Suppressor macrophage (primary cell): Measurements from ENCODE around the gene EFCAB13.

Experiments used
- DNase-seq, 4 experiments: peaks; one replicate each; pipeline ENCODE4 v3.0.0-alpha.2; 2020 to 2022
- total RNA-seq, 17 experiments: gene quantifications; one replicate each; lab custom pipeline; 2026; ENCODE audit warnings: mixed read lengths in 6 of 17, inconsistent platforms in 3 of 17; lab: John Stamatoyannopoulos, UW

The EFCAB13 gene, protein sequence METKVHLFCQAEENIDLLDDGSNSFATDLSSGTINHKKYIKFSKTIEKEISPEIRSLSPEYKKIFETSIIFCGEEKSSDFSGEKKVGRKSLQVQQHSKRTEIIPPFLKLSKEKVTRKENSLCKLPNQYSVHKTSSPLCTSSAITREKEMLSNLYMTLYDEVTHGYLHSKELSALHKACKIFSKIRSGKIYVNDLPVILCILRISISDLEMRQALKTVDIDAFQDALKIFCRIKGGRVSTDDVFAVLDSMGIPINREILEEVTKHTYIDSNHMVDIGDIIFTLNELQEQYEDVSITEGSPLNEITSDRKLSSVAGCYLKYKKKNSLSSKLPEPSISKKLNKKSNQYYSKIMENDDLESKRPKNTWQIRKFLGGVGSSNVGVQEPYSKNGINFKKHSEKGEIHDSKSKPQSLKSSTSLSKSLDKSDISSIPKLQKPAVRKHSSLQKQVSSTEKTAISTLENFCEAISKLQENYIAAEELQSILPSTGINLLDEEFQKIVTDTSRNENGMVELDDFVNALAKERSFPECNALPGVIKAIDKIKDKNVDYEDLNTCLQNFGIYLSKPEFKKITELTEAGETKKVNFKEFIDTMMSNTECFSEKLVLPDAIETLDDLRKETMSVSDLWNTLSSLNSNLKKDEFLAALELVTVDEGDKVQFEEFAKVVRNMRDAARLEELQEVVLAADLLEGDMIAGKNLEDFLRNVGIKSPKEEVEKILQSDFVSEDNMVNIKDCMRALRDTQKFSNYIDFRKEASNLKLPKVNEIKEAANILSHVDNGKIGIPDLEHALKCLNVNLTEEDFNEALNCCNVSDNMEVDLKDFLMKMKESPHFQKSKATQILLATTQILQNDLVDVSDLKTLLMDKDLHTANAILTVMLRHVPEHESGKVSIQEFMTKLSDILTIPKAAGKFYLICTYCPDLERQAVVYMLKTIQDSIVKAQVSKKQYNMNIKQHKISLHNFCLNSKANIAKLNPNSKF
- 0 to 13.6 (median 2.3) reads per million in 17 experiments for total RNA-seq

DNA sequence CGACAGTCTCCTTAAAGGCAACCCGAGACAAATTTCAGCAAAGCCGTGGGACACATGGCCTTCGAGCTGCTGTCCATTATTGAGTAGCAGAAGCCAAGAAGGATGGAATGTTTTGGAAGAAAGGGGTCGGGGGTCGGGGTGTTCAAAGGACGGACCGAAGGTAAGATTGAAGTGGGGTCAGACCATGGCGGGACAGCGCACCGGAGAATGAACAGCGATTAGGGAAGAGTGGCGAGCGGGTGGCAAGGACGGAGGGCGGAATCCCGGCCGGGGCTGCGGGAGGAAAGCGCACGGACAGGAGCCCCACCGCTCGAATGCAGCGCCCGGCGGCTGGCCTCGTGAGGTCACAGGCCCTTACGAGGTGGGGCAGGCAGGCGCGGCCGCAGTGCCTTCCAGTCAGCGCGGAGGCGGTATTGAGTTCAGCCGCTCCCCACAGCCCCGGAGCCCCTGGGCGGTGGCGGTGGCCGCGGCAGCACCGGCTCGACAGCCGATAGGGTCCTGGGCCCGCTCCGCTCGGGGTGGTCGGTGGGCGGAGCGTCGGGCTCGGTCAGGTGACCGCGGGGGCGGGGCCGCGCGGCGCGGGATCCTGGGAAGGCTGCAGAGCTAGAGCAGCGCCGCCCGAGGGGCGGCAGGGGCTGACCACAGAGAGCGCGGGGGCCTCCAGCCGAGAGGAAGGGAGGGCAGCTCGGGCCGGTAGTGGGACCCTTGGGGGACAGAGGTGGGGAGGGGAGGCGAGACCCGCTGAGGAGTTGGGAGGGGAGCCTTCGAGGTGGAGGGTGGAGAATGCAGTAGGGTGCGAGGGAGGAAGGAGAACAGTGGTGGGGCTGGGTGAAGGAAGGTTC, at the start of gene EFCAB13:
Gene EFCAB13, plus strand, starts transcription at position 574 of the 842 bp plus-strand sequence. CDS start 4,399 bp downstream, outside the sequence.
- DNase-seq: peak; percentile 81 to 96 (median 90)

GRCh38 chr17:47274319-47275069, 49.3 kb upstream of the EFCAB13 start:
- no peak for DNase-seq

- no peak for DNase-seq
These were observed 48.3 kb upstream of the EFCAB13 start for GRCh38 chr17:47275245-47275984.

GRCh38 chr17:47276444-47276843, 47.3 kb upstream of the EFCAB13 start:
- DNase-seq: no peak

- peak in 2 of 4 experiments; percentile 11 to 16 for DNase-seq
These were observed 46.9 kb upstream of the EFCAB13 start for GRCh38 chr17:47276868-47277267.

DNA sequence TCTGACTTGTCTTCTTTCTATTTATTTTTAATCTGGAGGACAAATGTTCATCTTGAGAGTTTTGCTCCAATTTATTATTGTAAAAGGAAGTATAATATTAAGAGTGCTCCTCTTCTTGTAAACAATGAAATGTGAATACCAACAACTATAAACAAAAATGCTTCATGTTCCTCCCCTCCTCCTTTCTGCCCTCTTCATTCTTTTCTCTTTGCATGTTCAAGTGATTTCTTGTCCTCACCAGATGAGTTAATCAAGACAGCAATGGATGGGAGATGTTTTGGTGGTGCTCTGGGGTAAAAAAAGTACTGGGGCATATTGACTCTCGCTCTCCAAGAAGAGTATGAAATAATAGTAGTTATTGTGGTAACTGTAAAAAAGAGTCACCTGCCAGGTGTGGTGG, 45.8 kb upstream of the EFCAB13 start:
- DNase-seq: no peak

DNA sequence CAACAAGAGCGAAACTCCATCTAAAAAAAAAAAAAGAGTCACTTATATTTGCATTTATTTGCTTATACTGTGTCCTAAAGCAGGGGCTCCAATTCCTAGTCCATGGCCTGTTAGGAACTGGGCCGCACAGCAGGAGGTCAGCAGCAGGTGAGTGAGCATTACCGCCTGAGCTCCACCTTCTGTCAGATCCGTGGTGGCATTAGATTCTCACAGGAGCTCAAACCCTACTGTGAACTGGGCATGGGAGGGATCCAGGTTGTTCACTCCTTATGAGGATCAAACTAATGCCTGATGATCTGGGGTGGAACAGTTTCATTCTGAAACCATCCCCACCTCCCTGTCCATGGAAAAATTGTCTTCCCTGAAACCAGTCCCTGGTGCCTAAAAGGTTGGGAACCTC, 45.2 kb upstream of the EFCAB13 start:
- no peak for DNase-seq

DNA sequence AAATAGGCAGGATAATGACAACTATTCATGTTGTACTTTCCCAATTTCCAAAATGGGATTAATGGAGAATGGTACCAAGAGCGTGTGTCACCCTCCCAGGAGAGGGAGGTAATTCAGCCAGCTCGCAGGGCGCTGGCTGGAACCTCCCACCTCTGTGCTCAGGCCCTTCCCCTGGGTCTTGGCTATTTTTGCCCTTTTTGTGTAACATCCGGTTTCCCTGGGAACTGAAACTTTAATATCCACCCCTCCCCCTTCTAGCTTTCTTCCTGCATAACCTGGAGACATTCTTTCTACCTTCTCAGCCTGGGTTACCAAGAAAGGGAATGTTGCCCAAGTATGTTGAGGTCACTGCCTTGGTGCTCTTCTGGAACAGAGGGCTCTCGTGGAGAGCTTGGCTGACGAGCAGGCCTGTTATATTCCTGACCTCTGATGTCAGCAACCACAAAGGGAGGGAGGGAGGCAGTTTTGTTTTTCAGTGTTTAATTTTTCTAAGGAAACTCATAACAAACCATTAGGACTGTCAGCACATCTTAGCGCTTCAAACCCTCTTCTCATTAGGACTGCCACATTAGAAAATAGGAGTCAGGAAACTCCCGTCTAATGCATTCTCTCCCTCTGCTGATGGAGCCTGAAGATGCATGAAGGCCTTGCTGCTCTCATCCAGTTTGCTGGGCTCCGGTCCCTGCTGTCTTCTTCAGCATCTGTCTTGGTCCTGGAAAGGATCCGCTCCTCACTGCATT, 44.5 kb upstream of the EFCAB13 start:
- peak; percentile 65 to 86 (median 84) for DNase-seq

- no peak for DNase-seq
These were observed 43.5 kb upstream of the EFCAB13 start for GRCh38 chr17:47280072-47280811.

- DNase-seq: peak; percentile 17 to 43 (median 33)
These were observed 42.5 kb upstream of the EFCAB13 start for GRCh38 chr17:47281216-47281615.

DNA sequence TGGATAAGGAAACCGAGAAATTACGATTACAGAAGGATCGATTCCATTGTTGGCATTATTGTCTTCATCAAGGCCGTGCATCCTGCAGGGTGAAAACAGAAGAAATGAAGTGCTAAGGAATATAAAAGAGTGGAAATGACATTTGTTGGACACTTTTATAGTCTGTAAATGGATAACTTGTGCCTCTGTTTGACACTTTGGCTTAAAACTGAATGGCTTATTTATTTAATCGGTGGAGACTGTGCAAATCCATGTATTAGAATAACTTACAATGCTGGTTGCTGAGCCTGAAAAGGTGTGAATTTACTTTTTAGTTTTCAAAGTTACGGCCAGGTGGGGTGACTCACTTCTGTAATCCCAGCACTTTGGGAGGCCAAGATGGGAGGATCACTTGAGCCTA, 38.8 kb upstream of the EFCAB13 start:
- DNase-seq: no peak

GRCh38 chr17:47286198-47286914, 37.4 kb upstream of the EFCAB13 start:
- no peak for DNase-seq

GRCh38 chr17:47287068-47287467, 36.7 kb upstream of the EFCAB13 start:
- DNase-seq: no peak

- DNase-seq: no peak
These were observed 36.1 kb upstream of the EFCAB13 start for GRCh38 chr17:47287639-47288038.

- DNase-seq: peak; percentile 46 to 64 (median 64)
These were observed 35.1 kb upstream of the EFCAB13 start for GRCh38 chr17:47288531-47289116.

DNA sequence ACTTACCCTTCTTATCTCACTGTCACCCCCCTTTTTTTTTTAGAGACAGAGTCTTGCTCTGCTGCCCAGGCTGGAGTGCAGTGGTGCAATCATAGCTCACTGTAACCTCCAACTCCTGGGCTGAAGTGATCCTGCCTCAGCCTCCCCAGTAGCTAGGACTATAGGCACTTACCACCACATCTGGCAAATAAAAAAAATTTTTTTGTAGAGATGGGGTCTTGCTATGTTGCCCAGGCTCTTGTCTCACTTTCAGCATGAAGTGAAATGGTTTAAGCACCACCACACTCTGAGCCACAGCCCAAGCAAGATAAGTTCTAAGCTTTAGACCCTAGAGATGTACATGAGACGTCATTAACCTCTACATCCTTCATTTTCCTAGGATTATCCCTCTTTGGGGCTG, 34.5 kb upstream of the EFCAB13 start:
- no peak for DNase-seq

DNA sequence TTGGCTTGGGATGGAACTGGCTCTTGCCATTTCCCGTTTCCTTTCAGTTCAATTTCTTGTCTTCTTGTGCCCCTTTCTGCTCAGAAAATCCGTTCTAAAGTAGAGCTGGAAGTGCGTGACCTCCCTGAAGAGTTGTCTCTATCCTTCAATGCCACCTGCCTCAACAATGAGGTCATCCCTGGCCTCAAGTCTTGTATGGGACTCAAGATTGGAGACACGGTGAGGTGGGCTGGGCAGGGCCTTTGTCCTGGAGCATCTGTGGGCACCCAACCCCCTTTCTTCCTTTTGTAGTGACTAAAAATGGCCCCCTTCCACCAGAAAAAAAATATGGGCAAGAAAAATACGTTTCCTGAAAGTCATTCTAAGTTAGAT, 32.9 kb upstream of the EFCAB13 start:
- DNase-seq: no peak

DNA sequence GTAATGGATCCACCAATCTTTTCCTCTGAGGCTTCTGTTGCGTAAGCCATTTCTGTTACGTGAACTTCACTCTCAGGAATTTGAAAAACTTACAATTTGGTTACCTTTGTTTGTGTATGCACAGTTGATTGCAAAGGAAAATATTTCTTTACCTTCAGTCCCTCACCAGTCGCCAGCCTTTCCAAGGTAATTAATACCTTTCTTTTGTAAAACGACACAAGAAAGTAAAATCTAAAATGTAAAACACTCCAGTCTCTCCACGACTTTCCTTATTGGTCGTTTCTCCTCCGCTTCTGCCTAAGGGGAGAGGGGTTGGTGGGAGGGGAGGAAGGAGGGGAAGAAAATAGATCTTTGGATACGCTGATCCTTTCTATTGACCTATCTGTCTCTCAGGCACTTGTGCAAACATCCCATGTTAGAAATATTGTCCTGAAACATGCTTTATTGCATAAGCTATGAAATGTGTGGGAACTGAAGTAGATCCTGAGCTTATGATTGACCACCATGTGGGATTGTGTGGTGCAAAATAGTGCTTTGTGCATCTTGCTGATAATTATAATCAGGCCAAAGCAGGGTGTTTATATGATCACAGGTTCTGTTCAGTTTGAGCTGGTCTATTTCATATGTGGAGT, 32.4 kb upstream of the EFCAB13 start:
- no peak for DNase-seq
